ENCODE measurements around the gene MEF2C.

GRCh38 chr5:88825584-88826315, 57.2 kb downstream of the MEF2C start:
- no peak for TF ChIP-seq CTCF (IDR thresholded peaks at IDR 0.05)
- no peak for TF ChIP-seq POLR2AphosphoS5 (IDR thresholded peaks at IDR 0.05; ENCODE audit: low read depth, low read length)
- no peak for TF ChIP-seq REST (IDR thresholded peaks at IDR 0.05; ENCODE audit: insufficient read depth in 1 of 2, low read depth in 2 of 2, low read length in 1 of 2)
- no peak for TF ChIP-seq SIN3A (IDR thresholded peaks at IDR 0.05; ENCODE audit: borderline replicate concordance, insufficient read depth, low read depth, low read length)
